OCI-LY7 (cell line): ENCODE measurements around the gene FFAR2. TPM values are rescaled to one million over a fixed set of nuclear protein-coding genes. Genes with fewer than 3 reads are reported as not detected.
"Not testable (repeated sequence)": the region's sequence is repeated elsewhere in the genome, so short reads cannot be mapped to it uniquely, and the experiment has no call there.

Experiments used
- BruUV-seq: library from RNA; stranded (reverse); fragments of 400-500 nt; replicated peaks from 2 replicates; lab custom pipeline; 2021; lab: Mats Ljungman, UMichigan
- CTCF ChIA-PET: fragments of 300-600 bp; sonication (Branson Sonifier 250); formaldehyde crosslinking; loops from one replicate; lab custom pipeline; 2022; ENCODE audit warnings: antibody characterized with exemption; ENCODE audit not compliant: unreplicated experiment; lab: Charles Lee
- POLR2A ChIA-PET: fragments of 300-600 bp; sonication (Branson Sonifier 250); formaldehyde crosslinking; loops from one replicate; lab custom pipeline; 2022; ENCODE audit warnings: antibody characterized with exemption; lab: Charles Lee
- DNase-seq: peaks from one replicate; pipeline ENCODE4 v3.0.0-alpha.2; 2015; ENCODE audit warnings: low spot score
- H2AFZ ChIP-seq: fragments of 200-600 bp; sonication (generic), shearing (Covaris generic); 2 replicates; pipeline ENCODE4 v1.6.1; 2014; ENCODE audit warnings: mild to moderate bottlenecking, antibody characterized with exemption, low read length, moderate library complexity
- H3K27ac ChIP-seq: fragments of 200-600 bp; sonication (generic); 2 replicates; pipeline ENCODE4 v1.5.1; 2014; ENCODE audit warnings: mixed run types, low read depth, mild to moderate bottlenecking, moderate library complexity, low read length, inconsistent platforms; ENCODE audit not compliant: poor library complexity, severe bottlenecking
- H3K36me3 ChIP-seq: fragments of 200-600 bp; sonication (generic); 2 replicates; pipeline ENCODE4 v1.6.1; 2014; ENCODE audit warnings: mild to moderate bottlenecking, antibody characterized with exemption, low read length, moderate library complexity, mixed read lengths; ENCODE audit not compliant: insufficient read depth
- H3K4me1 ChIP-seq: fragments of 200-600 bp; sonication (generic); 2 replicates; pipeline ENCODE4 v1.5.1; 2014; ENCODE audit warnings: mild to moderate bottlenecking, low read length; ENCODE audit not compliant: insufficient read depth, poor library complexity, severe bottlenecking
- H3K4me2 ChIP-seq: fragments of 200-600 bp; sonication (generic); 2 replicates; pipeline ENCODE4 v1.6.1; 2014; ENCODE audit warnings: mild to moderate bottlenecking, low read length
- H3K4me3 ChIP-seq: fragments of 200-600 bp; sonication (generic); 2 replicates; pipeline ENCODE4 v1.5.1; 2014; ENCODE audit warnings: mild to moderate bottlenecking, low read depth, low read length; ENCODE audit not compliant: poor library complexity, severe bottlenecking
- H3K79me2 ChIP-seq: fragments of 200-600 bp; sonication (generic); 2 replicates; pipeline ENCODE4 v1.6.1; 2016; ENCODE audit warnings: low read depth, mild to moderate bottlenecking, low read length, moderate library complexity, mixed read lengths; ENCODE audit not compliant: insufficient read depth
- H3K9me2 ChIP-seq: fragments of 200-600 bp; sonication (generic); 2 replicates; pipeline ENCODE4 v1.6.1; 2016; ENCODE audit warnings: mild to moderate bottlenecking, low read length, mixed read lengths; ENCODE audit not compliant: insufficient read depth
- H3K9me3 ChIP-seq: fragments of 200-600 bp; sonication (generic); 2 replicates; pipeline ENCODE4 v1.6.1; 2014; ENCODE audit warnings: mild to moderate bottlenecking, mixed run types, low read length, mixed read lengths
- H4K20me1 ChIP-seq: fragments of 200-600 bp; sonication (generic); 2 replicates; pipeline ENCODE4 v1.6.1; 2014; ENCODE audit warnings: mild to moderate bottlenecking, antibody characterized with exemption, low read length, moderate library complexity, mixed read lengths; ENCODE audit not compliant: insufficient read depth
- CTCF ChIP-seq: fragments of 200-600 bp; sonication (generic); conservative IDR thresholded peaks from 2 replicates; pipeline ENCODE4 v1.5.1; 2014; ENCODE audit warnings: mild to moderate bottlenecking, antibody characterized with exemption, low read length, moderate library complexity, mixed read lengths
- EZH2phosphoT487 ChIP-seq: fragments of 200-600 bp; sonication (generic); IDR thresholded peaks from 2 replicates; pipeline ENCODE4 v1.6.1; 2018; ENCODE audit warnings: low read depth, borderline replicate concordance, mild to moderate bottlenecking, mixed run types, antibody characterized with exemption, low read length, moderate library complexity, mixed read lengths
- intact Hi-C: fragments of 100-400 bp; cut with micrococcal nuclease; formaldehyde crosslinking; loops from one replicate; pipeline ENCODE4 v1.10.0; 2022; ENCODE audit not compliant: unreplicated experiment
- total RNA-seq, 2 experiments: library from RNA; depleted of rRNA in 1 of 2; stranded (reverse); fragments of >200 nt in 1 of 2; shearing (Covaris generic) in 1 of 2; gene quantifications; 2 replicates each; pipeline ENCODE4 v1.2.3, GENCODE V29; 2014 to 2022

The FFAR2 gene
- total RNA-seq, 2 experiments from 2014 or later = not detected

GRCh38 chr19:35471946-35472345 lies 23.9 kb downstream of the FFAR2 start:
- no peak for TF ChIP-seq EZH2phosphoT487
- TF ChIP-seq CTCF = no peak
- H3K9me2 ChIP-seq = no peaks in the 10 kb centered on the region
- no peak overlapping the region for H3K27ac ChIP-seq
- no peaks in the 10 kb centered on the region for H4K20me1 ChIP-seq
- H2AFZ ChIP-seq = no peak overlapping the region
- no peak overlapping the region for H3K4me2 ChIP-seq
- CTCF ChIA-PET = interaction anchor here (0.5 kb wide), 1 partner anchor 17 kb away, joined by 3 read pairs; no protein-coding TSS in a partner anchor
- intact Hi-C loops = no loop called here
- H3K79me2 ChIP-seq = no peaks in the 10 kb centered on the region
- H3K9me3 ChIP-seq = no peaks in the 10 kb centered on the region
- H3K4me1 ChIP-seq = no peaks in the 10 kb centered on the region
- DNase-seq = no peak
- POLR2A ChIA-PET = no interaction called here
- no peak overlapping the region for H3K4me3 ChIP-seq
- no peaks in the 10 kb centered on the region for H3K36me3 ChIP-seq
- no TSS peak for BruUV-seq

GRCh38 chr19:35474104-35474503 lies 26.0 kb downstream of the FFAR2 start:
- H3K79me2 ChIP-seq = no peaks in the 10 kb centered on the region
- no peaks in the 10 kb centered on the region for H3K9me3 ChIP-seq
- H3K4me2 ChIP-seq = no peak overlapping the region
- no peak for DNase-seq
- ChIA-PET CTCF (no interaction called here), POLR2A (no interaction called here)
- TF ChIP-seq CTCF = no peak
- no peak for TF ChIP-seq EZH2phosphoT487
- no peak overlapping the region for H3K27ac ChIP-seq
- no peaks in the 10 kb centered on the region for H4K20me1 ChIP-seq
- intact Hi-C loops = no loop called here
- no peak overlapping the region for H3K4me3 ChIP-seq
- BruUV-seq = no TSS peak
- no peaks in the 10 kb centered on the region for H3K9me2 ChIP-seq
- H2AFZ ChIP-seq = no peak overlapping the region
- H3K36me3 ChIP-seq = no peaks in the 10 kb centered on the region
- H3K4me1 ChIP-seq = no peaks in the 10 kb centered on the region

DNA sequence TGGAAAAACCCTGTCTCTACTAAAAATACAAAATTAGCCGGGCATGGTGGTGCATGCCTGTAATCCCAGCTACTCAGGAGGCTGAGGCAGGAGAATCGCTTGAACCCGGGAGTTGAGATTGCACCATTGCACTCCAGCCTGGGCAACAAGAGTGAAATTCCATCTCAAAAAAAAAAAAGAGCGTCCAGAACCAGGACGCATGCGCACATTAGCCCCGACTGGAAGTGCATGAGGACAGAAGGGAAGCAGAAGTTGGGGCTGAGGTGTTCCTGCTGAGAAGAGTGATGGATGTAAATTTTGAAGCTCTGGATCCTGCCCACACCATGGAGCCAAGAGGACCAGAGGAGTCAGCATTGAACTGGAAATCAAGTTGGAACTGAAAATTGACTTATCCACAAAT lies 26.5 kb downstream of the FFAR2 start:
- H3K79me2 ChIP-seq, POLR2A ChIA-PET, H2AFZ ChIP-seq, H3K4me2 ChIP-seq, H3K27ac ChIP-seq, H3K4me3 ChIP-seq, H4K20me1 ChIP-seq, H3K4me1 ChIP-seq, BruUV-seq, CTCF ChIA-PET, H3K9me2 ChIP-seq, intact Hi-C loops, H3K9me3 ChIP-seq, H3K36me3 ChIP-seq, DNase-seq: not testable (repeated sequence)
